Effector CD8-positive, alpha-beta T cell (primary cell): ENCODE data around the gene BCL11A.

Experiments
- DNase-seq: peaks from one replicate; lab custom pipeline; 2025; lab: John Stamatoyannopoulos, UW

Gene BCL11A

DNA sequence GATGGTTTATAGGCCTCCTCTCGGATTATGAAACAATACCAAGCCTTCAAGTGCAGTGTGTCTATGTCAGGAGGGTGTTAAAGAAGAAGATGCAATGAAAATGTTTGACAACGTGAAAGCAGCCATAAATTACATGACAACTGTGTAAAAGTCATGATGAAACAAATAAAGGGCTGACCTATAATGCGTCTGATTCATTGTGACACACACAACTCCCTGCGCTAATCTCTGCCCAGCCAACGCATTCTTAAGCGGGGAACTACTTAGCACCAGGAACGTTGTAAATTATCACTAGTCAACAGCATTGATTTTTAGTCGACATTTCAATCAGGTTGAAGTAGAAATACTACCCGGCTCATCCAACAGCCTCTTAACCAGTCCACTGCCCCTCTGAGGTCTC, 26.8 kb downstream of the BCL11A start:
- no peak for DNase-seq

- no peak for DNase-seq
Observed at GRCh38 chr2:60525899-60526298, 27.6 kb downstream of the BCL11A start.

GRCh38 chr2:60524874-60525273, 28.6 kb downstream of the BCL11A start:
- no peak for DNase-seq

DNA sequence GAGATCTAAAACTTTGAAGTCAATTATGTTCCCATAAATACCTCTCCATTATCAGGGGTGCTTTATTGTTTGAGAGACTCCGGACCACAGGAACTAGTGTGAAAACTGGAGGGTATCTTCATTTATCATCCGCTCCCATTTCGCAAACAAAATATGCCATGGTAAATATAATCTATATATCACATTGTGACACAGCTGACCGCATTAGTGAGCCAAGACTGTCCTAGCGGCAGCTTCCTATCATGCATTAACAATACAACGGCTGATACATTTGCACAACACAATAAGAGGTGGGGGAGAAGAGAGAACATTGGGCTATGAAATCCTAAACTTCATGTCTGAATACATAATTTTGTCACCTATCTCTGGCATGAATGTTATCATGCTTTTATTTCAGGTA, 29.5 kb downstream of the BCL11A start:
- DNase-seq: no peak

GRCh38 chr2:60522462-60522861, 31.0 kb downstream of the BCL11A start:
- no peak for DNase-seq

GRCh38 chr2:60521626-60522025, 31.8 kb downstream of the BCL11A start:
- no peak for DNase-seq

DNA sequence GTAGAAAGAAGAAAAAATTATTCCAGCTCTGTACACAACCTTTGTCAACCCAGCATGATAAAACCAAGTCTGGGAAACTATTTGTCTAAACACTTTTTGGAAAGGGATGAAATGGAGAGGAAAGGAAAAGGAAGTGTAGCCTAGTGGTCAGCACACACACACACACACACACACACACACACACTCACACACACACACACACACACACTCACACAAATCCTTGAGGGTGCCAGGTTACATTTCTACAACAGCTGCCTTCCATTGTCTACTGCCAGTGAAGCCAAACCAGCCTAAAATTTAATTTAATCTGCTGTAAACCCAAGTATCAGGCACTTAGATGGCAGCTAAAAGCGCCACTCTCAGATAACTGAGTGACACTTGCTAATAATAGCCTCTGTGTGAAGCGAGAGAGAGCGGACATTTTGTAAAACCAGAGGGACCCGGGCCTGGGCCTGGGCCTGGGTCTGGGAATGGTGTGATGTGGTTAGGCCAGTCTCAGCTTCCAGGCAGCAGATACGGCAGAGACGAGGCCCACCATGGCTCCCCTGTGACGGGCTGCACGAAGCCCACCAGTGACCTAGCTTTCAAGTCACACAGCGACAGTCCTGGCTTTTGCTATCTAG, 32.4 kb downstream of the BCL11A start:
- DNase-seq: no peak

GRCh38 chr2:60520151-60520876, 33.1 kb downstream of the BCL11A start:
- DNase-seq: no peak

DNA sequence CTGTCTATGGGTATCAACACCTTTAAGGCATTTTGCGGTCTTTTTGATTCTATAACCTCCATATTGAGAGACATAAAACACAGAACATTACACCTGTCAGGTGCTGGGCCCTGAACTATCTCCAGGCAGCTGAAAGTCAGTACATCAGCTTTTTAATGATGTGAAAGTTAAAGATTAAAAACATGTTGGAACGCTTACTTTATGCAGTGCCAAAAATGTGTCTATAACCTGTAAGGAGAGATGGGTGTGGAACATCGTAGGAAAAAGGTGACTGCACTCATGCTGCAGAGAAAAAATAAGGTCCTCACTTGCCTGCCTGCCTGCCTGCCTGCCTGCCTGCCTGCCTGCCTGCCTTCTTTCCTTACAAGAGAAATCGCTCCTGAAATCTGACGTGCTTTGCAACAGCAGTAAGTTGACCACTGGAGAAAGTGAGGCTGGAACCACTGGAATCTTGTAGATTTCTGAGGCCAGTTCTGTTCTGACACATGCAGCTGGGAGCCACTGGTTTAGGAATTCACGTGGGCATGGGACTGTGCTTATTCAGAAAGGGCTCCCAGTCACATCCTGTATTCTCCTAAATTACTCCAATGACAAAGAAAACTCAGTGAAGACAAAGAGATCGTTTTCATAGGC, 34.1 kb downstream of the BCL11A start:
- DNase-seq: no peak

- no peak for DNase-seq
Observed at GRCh38 chr2:60518567-60518966, 34.9 kb downstream of the BCL11A start.

DNA sequence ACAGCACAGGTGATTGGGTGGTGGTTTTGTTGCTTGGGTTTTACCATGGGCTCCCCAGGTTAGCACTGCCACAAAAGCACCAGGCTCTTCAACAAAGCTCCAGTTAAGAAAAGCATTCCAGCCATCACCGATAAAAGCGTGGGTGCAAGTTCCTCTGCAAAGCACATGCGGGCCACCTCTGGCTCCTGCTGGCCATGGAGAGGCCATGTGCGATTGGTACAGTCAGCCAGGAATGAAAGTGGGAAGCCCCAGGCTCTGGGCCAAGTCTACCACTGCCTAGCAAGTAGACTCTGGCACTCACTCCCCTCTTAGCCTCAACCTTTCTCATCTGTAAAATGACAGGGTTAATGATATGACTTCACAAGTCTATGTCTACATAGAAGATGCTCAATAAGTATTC, 36.0 kb downstream of the BCL11A start:
- DNase-seq: no peak

- DNase-seq: no peak
Observed at GRCh38 chr2:60516826-60517225, 36.6 kb downstream of the BCL11A start.

DNA sequence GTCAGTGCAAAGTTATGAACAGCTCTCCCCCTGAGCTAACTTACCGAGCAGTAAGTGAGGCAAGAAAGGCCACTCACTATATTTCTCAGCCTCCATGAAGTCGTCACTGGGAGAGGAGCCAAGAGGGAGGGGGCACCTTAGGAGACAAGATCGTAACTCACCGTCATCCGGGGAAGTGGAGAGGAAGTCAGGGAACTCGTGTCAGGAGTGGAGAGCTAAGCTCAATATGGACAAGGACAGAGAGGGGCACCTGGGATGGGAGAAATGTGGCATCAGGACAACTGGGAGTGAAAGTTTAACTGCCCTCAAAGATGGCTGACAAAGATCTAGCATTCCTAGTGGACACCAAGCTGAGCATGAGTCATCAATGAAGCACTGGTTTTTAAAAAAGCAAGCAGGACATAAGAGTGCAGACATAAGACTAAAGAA, 37.1 kb downstream of the BCL11A start:
- no peak for DNase-seq

DNA sequence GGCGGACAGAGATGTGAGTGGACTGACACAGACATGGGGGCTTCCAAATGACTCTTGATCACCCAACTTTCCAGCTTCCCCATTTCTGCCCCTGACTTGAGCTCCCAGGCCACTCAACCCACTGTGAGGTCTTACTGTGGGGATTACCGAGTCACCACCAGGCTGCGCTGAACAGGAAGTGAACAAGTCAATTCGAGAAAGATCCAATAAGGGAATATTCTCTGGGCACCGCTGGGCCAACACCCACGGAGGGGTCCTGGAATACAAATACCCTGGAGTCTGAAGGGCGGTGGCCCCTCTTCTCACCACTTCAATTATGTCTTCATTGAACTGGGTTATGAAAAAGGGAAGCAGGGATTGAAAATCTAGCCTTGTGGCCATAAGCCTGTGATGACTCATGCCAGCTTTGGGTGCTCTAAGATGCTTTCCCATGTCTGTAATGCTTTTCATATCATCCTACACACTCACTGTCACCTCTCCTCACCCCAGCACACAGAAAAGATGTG, 37.7 kb downstream of the BCL11A start:
- no peak for DNase-seq

DNA sequence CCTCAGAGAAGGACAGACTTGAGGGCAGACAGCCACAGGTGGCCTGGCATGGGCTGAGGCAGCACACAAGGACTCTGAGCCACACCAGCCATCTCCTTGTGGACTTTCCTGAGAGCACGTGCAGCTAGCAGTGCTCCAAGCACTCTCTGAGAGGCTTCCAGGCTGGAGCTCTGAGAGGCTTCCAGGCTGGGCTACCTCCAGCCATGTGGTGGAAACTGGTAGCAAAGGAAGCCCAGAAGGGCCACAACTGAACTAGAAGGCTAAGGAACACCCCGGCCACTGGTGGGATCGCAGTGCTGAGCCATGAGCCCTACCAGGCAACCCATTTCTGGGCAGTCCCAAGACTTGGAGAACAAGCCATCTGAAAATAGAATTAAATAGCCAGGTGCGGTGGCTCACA, 39.5 kb downstream of the BCL11A start:
- no peak for DNase-seq

DNA sequence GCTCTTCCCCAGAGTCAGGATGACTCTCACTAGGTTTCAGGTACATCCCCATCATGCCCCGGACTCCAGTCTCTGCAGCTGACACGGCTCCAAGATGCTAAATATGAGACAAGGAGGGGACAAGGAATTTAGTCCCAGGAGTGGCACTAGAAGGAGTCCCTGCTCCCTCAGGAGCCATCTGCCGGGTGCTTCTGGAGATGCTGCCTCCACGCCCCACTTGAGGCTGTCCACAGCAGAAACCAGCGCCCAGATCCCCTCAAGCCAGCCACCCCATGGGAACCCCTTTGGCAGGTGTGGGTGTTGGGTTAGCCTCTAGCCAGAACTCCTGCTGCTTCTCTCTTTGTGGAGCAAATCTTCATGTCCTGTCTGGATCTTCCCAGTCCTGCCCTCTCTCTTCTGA, 40.3 kb downstream of the BCL11A start:
- no peak for DNase-seq

GRCh38 chr2:60512641-60513040, 40.8 kb downstream of the BCL11A start:
- no peak for DNase-seq

- no peak for DNase-seq
Observed at GRCh38 chr2:60512062-60512622, 41.3 kb downstream of the BCL11A start.

DNA sequence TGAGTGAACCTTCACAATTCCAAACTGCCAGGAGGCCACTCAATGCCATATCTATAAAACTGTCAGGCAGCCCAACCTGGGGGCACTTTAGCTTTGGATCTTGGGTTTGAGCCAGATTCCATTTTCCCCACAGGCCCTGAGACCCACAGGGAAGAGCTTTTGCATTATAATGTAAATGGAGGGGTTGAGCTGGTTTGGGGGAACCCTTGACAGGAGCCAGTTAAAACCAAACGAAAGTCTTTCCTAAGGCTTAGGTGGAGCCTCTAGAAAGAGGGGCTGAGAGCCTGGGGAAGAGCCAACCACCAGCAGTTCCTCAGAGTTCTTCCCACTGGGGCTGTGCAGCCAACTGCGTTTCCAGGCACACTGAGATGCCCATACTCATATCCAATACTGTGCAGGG, 42.7 kb downstream of the BCL11A start:
- no peak for DNase-seq

DNA sequence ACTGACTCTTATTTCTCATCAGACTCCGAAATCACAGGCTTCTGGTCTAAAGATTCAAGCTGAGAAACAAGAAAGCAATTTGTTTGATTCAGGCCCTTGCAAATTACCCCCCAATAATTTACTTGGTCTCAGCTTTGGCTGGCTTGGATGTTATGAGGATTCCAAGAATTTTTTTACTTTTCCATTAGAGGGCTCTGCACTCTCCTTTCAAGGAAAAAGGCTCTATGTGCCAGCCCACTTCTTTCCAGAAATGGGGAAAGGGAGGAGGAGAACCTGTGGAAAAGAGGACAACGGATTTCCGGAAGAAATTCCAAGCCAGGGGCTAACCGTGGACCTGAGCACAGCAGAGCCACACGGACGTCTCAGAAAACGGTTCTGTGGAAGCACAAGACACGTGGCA, 44.4 kb downstream of the BCL11A start:
- DNase-seq: no peak

GRCh38 chr2:60508339-60508917, 45.0 kb downstream of the BCL11A start:
- no peak for DNase-seq

DNA sequence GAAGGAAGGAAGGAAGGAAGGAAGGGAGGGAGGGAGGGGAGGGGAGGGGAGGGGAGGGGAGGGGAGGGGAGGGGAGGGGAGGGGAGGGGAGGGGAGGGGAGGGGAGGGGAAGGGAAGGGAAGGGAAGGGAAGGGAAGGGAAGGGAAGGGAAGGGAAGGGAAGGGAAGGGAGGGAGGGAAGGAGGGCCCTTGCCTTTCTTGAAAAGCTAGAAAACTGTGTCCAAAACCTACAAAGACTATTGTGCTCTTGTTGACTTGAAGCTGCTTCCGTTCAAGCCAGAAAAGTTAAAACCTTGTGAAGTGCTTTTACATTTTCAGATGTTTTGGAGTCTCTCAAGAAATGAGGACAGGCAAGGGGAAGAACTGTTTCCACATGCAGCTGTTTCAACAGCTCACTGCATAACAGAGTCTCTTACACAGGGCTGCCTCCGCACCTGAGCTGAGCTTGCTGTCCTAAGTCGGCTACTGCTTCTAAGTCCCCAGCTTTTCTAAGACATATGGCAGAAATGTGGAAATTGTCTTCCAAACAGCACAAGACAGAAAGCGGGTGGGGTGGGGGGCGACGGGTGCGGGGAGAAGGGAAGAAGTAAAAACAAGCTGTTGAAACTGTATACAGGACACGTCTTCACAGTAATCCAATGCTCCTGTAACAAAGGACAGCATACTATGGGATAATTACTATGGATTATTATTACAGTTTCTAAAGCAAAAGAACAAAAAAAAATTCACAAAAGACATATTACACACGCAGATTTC, 46.1 kb downstream of the BCL11A start:
- no peak for DNase-seq
